ENCODE data around the gene IL1RAPL1.

DNA sequence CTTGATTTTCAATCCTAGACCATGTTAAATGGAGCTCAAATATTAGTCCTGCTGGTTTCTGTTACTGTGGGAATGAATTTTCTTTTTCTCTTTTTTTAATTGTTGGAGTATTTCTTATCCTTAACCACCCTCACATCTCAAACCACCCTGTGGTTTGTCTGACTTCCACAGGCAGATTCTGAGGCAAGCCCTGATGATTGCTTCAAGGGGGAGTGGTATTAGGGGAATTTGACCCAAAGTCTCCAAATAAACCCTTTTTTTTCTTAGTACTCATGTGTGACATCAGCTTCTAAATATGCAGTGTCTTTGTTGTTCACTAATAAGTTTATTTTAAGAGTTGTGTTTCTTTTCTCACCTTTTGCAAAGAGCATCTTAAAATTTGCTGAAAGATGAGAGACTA lies 810.3 kb downstream of the IL1RAPL1 start:
- TF ChIP-seq YY1 (IDR thresholded peaks at IDR 0.05; ENCODE audit: insufficient read depth, insufficient read length) (no peak), SUZ12 (IDR thresholded peaks at IDR 0.05; ENCODE audit: extremely low read depth, insufficient read depth, insufficient read length) (no peak), ZNF274 (IDR thresholded peaks at IDR 0.05; ENCODE audit: low read depth, low read length) (no peak)

Data from NT2/D1 (cell line).